Natural killer cell (primary cell): ENCODE results near the gene RHOB. TPM values are rescaled to one million over a fixed set of nuclear protein-coding genes. Genes with fewer than 3 reads are reported as not detected.

Experiments
- ATAC-seq, 3 donors: fragments of 150-1000 bp in 2 of 3; fragments of 200-7000 bp in 1 of 3; cut with Tn5 transposase; 1 replicate in 1 of 3; 2 replicates in 2 of 3; pipeline ENCODE4 v1.10.0; 2021; ENCODE audit warnings: mild to moderate bottlenecking in 2 of 3, moderate library complexity in 2 of 3
- DNase-seq, 2 donors: peaks; one replicate each; pipeline versions ENCODE4 v3.0.0 to v3.0.0-alpha.2; 2013 to 2021; ENCODE audit warnings: mixed read lengths in 1 of 2
- H3K27ac ChIP-seq: one replicate; pipeline ENCODE4 v1.5.1; 2013; ENCODE audit warnings: mild to moderate bottlenecking, low read length
- H3K27me3 ChIP-seq: one replicate; pipeline ENCODE4 v1.6.1; 2013; ENCODE audit warnings: low read length; ENCODE audit not compliant: control insufficient read depth, insufficient read depth
- H3K36me3 ChIP-seq: one replicate; pipeline ENCODE4 v1.6.1; 2013; ENCODE audit warnings: low read length; ENCODE audit not compliant: control insufficient read depth, insufficient read depth
- H3K4me1 ChIP-seq: one replicate; pipeline ENCODE4 v1.6.1; 2013; ENCODE audit warnings: low read length; ENCODE audit not compliant: control insufficient read depth, insufficient read depth
- H3K4me3 ChIP-seq: one replicate; pipeline ENCODE4 v1.5.1; 2013; ENCODE audit warnings: low read length
- H3K9me3 ChIP-seq: one replicate; pipeline ENCODE4 v1.6.1; 2013; ENCODE audit warnings: low read length; ENCODE audit not compliant: control insufficient read depth, insufficient read depth
- H3K27ac Mint-ChIP-seq, 2 donors: one replicate each; pipeline ENCODE4 v1.8.0; 2022; ENCODE audit warnings: mild to moderate bottlenecking in 2 of 2, mixed read lengths in 2 of 2, moderate library complexity in 1 of 2
- H3K27me3 Mint-ChIP-seq, 2 donors: one replicate each; pipeline ENCODE4 v1.8.0; 2022; ENCODE audit warnings: low read depth in 2 of 2, mixed read lengths in 2 of 2
- H3K36me3 Mint-ChIP-seq: one replicate; pipeline ENCODE4 v1.8.0; 2022; ENCODE audit warnings: mixed read lengths
- H3K4me1 Mint-ChIP-seq, 2 donors: one replicate each; pipeline ENCODE4 v1.8.0; 2022; ENCODE audit warnings: mixed read lengths in 2 of 2
- H3K4me3 Mint-ChIP-seq: one replicate; pipeline ENCODE4 v1.8.0; 2022; ENCODE audit warnings: mild to moderate bottlenecking, moderate library complexity, mixed read lengths
- H3K9me3 Mint-ChIP-seq, 2 donors: one replicate each; pipeline ENCODE4 v1.8.0; 2022; ENCODE audit warnings: mixed read lengths in 2 of 2
- WGBS: methylation state at CpG from one replicate; pipeline ENCODE4 v1.1.7; 2013; ENCODE audit warnings: missing lambda C conversion rate; ENCODE audit not compliant: insufficient coverage; 5-methylcytosine and 5-hydroxymethylcytosine counted together
- intact Hi-C: fragments of 100-400 bp; cut with micrococcal nuclease; formaldehyde crosslinking; loops from one replicate; pipeline ENCODE4 v1.14.2; 2022
- total RNA-seq, 4 donors: library from RNA; stranded (reverse); fragments of 120-200 nt in 1 of 4; gene quantifications; one replicate each; pipeline versions ENCODE4 v1.2.3 to v1.2.4, GENCODE V29; 2013 to 2022
- TF ChIP-seq, protein P1 (sequence below): fragments of 200-600 bp; IDR thresholded peaks from one replicate; pipeline ENCODE4 v1.8.0; 2022; ENCODE audit warnings: antibody characterized with exemption

RHOB gene
- total RNA-seq, result 100 to 1,000 TPM in 1 of 3 donors, 10 to 100 TPM in 2; 50.8 to 222 (median 64.7) TPM
- 209 TPM for total RNA-seq (2013)

DNA sequence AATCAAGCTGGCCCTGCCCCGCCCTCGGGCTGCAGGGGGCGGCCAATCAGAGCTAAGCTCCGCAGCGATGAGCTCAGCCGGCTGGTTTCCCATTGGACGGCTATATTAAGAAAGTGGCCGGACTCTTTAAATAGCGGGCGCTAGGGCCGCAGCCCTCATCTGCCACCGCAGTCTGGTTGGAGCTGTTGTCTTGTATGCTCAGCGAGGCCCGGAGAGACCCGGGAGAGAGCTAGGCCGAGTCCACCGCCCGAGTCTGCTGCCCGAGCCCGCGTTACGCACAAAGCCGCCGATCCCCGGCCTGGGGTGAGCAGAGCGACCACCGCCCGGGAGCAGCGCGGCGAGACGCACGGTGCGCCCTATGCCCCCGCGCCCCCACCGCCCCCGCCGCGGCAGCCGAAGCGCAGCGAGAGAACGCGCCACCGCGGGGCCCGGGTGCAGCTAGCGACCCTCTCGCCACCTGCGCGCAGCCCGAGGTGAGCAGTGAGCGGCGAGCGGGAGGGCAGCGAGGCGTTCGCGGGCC lies at the start of gene RHOB:
Gene RHOB (plus strand): TSS at position 158 of the 520 bp plus-strand sequence. CDS start 392 bp downstream, outside the sequence.
- H3K4me3 Mint-ChIP-seq, result peak within 1 kb of the TSS; percentile 88
- TF ChIP-seq, protein P1, sequence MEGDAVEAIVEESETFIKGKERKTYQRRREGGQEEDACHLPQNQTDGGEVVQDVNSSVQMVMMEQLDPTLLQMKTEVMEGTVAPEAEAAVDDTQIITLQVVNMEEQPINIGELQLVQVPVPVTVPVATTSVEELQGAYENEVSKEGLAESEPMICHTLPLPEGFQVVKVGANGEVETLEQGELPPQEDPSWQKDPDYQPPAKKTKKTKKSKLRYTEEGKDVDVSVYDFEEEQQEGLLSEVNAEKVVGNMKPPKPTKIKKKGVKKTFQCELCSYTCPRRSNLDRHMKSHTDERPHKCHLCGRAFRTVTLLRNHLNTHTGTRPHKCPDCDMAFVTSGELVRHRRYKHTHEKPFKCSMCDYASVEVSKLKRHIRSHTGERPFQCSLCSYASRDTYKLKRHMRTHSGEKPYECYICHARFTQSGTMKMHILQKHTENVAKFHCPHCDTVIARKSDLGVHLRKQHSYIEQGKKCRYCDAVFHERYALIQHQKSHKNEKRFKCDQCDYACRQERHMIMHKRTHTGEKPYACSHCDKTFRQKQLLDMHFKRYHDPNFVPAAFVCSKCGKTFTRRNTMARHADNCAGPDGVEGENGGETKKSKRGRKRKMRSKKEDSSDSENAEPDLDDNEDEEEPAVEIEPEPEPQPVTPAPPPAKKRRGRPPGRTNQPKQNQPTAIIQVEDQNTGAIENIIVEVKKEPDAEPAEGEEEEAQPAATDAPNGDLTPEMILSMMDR, result no peak
- peak within 1 kb of the TSS; percentile 61 for H3K4me3 ChIP-seq
- no peaks in the 10 kb centered on the region for H3K36me3 Mint-ChIP-seq
- peak within 1 kb of the TSS; percentile 71 for H3K27ac ChIP-seq
- H3K27ac Mint-ChIP-seq, result peak within 1 kb of the TSS; percentile 63 to 84
- WGBS, result under 1% methylated on average over 60 of the region's 60 CpGs
- H3K27me3 Mint-ChIP-seq, result peaks cover 0 to 10% of the 10 kb centered on the region in 2 donors
- no peaks in the 10 kb centered on the region for H3K9me3 ChIP-seq
- peaks cover 8% of the 10 kb centered on the region in 2 donors for H3K4me1 Mint-ChIP-seq
- ATAC-seq, result peak; percentile 94 to 99 (median 94)
- H3K36me3 ChIP-seq, result no peaks in the 10 kb centered on the region
- intact Hi-C loops, result loop anchor here (1.0 to 5.0 kb wide), 5 partner anchors 23 to 545 kb away; partner anchors contain the start of genes PUM2 and TTC32
- no peaks in the 10 kb centered on the region for H3K9me3 Mint-ChIP-seq
- DNase-seq, result peak; percentile 94 to 95
- H3K27me3 ChIP-seq, result peaks cover 3% of the 10 kb centered on the region
- H3K4me1 ChIP-seq, result peaks cover 20% of the 10 kb centered on the region

DNA sequence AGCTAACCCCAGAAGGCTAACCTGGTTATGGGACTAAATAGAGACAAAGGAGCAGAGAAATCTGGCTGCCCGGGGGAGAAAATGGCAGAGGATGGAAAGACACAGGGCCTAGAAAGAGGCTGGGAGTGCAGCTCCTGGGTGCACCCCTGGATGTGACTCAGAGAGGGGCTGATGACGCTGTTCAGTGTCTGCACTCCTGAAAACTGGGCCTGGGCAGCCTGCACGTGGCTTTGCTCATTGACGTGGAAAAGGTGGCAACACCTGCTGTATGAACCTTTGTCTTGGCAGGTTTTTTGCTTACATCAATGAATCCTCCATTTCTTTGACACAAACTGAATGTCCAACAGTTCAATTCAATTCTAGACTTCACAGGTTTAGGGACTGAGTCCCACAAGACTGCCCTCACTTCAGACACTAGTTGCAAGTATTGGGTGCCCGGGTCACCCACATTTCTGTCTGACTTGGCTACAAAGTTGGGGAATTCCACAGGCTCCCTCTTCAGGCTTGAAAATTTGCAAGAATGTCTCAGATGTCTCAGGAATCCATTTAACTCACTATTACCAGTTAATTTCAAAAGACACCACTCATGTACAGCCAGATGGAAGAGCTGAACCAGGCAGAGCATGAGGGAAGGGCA lies 48.9 kb upstream of the RHOB start:
- TF ChIP-seq, protein P1, result no peak
- Mint-ChIP-seq H3K4me1 (no peaks in the 10 kb centered on the region), H3K36me3 (no peaks in the 10 kb centered on the region), H3K27me3 (peaks cover 13% of the 10 kb centered on the region in 2 donors), H3K27ac (no peak overlapping the region), H3K9me3 (no peaks in the 10 kb centered on the region), H3K4me3 (no peak overlapping the region)
- no peaks in the 10 kb centered on the region for H3K4me1 ChIP-seq
- H3K4me3 ChIP-seq, result no peak overlapping the region
- 87% methylated on average over 5 of the region's 5 CpGs for WGBS
- H3K27ac ChIP-seq, result no peak overlapping the region
- intact Hi-C loops, result no loop called here
- H3K9me3 ChIP-seq, result no peaks in the 10 kb centered on the region
- no peaks in the 10 kb centered on the region for H3K27me3 ChIP-seq
- H3K36me3 ChIP-seq, result no peaks in the 10 kb centered on the region
- no peak for ATAC-seq
- DNase-seq, result no peak

DNA sequence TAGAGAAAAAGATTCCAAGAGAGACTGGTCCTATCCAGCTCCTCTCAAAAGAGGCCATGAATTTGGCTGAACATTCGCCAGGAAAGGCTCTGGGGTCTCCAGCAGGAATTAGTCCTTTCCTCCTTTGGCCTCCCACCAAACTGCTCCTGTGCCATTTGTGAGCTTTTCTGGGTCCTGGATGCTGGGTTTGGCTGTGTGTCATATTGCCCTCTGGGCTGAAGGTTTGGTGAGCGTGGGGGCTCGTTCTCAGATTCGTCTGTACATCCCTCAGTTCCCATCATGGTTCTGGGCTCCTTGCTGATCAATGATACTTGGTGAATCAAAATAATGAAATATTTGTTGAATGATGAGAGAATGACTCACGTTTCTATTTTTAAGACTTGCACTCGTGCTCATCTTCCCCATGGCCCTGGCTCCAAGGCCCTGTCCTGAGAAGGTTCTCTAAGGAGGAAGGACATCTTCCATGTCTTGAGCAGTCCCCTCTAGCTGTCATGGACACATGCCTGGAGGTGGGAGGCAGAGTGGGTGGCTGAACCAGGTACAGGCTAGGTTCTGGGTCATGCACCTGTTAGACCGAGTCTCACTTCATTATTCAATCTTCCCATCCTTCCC lies 47.8 kb upstream of the RHOB start:
- Histone ChIP-seq H3K4me3 (no peak overlapping the region), H3K27me3 (no peaks in the 10 kb centered on the region), H3K36me3 (no peaks in the 10 kb centered on the region), H3K27ac (no peak overlapping the region), H3K9me3 (no peaks in the 10 kb centered on the region), H3K4me1 (no peaks in the 10 kb centered on the region)
- ATAC-seq (no peak), DNase-seq (no peak)
- TF ChIP-seq, protein P1, result no peak
- Mint-ChIP-seq H3K4me1 (no peaks in the 10 kb centered on the region), H3K4me3 (no peak overlapping the region), H3K9me3 (no peaks in the 10 kb centered on the region), H3K27me3 (peaks cover 8 to 13% of the 10 kb centered on the region in 2 donors), H3K27ac (no peak overlapping the region), H3K36me3 (no peaks in the 10 kb centered on the region)
- intact Hi-C loops, result no loop called here
- WGBS, result 70% methylated on average over 7 of the region's 7 CpGs
